HG03439 (cell line): Measurements from ENCODE around the gene MOCS3.
A peak's percentile ranks its signal among the peaks of the same experiment; 100 is the strongest.
"Not testable (repeated sequence)": the region's sequence is repeated elsewhere in the genome, so short reads cannot be mapped to it uniquely, and the experiment has no call there.

ENCODE experiments used
- ATAC-seq: cut with Tn5 transposase; IDR thresholded peaks from one replicate; pipeline ENCODE4 v1.9.1; 2021; ENCODE audit warnings: mild to moderate bottlenecking, moderate library complexity; ENCODE audit not compliant: unreplicated experiment

The MOCS3 gene

DNA sequence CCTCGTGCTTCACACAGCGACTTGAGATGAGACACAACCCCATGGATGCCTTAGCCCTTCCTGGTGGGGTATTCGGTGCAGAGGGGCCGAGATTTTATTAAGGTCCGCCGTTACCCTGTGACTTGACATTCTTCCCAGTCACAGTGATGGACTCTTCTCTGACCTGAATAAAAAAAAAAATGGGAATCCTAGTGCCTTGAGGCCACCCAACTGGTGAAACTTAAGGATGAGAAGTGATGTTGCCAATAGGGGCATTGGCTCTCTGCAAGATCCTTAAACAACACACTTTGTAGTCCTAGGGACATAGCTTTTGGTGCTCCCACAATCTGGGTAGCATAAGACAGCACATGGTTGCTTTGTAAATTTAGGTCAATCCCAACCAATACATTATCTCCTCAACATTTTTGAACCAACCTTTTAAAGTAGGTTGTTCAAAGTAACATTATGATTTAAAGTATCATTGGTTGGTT, 26.6 kb upstream of the MOCS3 start:
- ATAC-seq, result no peak

DNA sequence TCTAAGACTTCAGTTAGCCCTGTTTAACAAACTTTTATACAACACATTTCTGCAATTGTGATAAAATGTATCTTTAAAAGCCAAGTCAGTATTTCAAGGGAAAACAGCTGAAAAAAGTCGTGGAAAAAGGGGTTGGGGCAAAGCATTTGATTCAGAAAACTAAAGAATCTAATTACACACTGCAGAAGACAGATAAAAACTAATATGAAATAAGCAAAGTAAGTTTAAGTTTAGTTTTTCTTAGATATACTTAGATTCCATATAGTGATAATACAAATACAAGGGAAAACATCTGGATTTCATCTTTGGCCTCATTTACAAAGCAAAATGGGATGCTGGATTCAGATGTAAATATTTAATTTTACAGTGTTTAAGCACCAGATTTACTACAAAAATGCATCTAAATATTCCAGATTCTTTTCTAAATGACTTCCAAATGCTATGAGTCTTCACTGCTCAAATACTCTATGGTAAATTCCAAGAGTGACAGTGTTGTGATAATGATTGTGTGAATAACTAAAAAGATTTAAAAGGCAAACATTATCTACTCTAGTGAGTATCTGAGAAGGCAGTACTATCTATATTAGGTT, 25.8 kb upstream of the MOCS3 start:
- ATAC-seq, result no peak

DNA sequence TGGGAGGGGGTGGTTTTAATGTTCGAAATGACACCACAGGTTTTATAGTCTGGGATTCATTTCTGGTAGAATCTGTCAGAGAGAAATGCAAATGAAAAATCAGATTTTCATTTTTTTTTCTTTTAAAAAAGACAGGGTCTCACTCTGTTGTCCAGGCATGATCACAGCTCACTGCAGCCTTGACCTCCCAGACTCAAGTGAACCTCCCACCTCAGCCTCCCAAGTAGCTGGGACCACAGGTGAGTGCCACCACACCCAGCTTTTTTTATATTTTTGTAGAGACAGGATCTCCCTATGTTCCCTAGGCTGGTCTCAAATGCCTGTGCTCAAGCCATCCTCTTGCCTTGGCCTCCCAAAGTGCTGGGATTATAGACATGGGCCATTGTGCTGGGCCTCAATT, 25.0 kb upstream of the MOCS3 start:
- ATAC-seq, result no peak

DNA sequence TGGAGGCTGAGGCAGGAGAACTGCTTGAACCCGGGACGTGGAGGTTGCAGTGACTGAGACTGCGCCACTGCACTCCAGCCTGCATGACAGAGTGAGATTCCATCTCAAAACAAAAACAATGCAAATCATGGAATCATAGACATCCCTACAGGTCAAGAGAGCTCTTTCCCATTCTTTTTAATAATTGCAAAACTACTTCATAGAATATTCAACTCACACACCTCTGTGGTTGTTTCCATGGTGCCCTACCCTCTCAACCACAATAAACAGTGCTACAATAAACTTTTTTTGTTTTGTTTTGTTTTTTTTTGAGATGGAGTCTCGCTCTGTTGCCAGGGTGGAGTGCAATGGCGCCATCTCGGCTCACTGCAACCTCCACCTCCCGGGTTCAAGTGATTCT, 15.5 kb upstream of the MOCS3 start:
- ATAC-seq, result no peak

DNA sequence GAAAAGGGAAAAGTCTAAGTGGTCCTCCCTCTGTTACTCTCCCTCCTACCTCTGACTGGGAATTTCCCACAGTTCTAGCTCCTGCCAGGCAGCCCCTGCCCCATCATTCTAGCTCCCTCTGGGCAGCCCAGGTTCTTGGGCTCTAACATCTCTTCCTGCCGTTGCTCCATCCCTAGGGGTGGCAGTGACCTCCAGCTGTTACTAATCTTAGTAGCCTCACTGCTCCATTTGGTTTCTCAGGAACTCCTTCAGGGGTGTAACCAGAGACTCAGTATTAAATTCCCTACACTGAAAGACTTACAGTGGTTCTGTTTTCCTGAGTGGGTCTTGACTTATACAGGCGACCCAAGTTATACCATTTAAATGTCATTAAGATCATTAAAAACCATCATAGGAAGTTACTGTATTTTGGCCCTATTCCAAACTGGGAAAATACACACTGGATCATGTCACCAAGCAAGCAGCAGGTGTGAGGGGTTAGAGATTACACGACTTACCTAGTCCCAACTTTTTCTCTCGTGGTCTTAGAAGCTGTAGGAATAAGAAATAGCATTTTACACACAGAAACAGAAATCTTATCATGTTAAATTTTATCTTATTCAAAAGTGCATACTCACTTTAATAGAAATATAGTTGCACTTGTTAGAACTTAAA, 10.4 kb upstream of the MOCS3 start:
- no peak for ATAC-seq

DNA sequence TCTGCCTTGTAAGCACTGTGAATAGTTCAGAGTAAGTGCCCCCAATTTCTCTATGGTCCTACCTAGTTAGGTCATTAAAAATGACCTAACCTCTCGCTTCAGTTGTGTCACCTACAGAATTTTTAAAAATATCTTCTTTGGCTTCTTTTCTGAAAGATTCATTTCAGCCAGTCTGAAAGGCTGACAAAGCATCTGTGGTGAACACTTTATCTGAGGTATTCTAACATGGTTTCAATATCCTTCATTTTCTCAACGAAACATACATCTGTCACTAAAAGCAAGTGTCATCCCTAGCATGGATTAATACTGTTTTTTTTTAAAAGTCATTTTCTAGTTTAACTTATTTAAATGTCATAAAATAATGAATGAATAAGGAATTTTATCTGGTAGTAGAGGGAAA, 5.4 kb upstream of the MOCS3 start:
- ATAC-seq, result no peak

DNA sequence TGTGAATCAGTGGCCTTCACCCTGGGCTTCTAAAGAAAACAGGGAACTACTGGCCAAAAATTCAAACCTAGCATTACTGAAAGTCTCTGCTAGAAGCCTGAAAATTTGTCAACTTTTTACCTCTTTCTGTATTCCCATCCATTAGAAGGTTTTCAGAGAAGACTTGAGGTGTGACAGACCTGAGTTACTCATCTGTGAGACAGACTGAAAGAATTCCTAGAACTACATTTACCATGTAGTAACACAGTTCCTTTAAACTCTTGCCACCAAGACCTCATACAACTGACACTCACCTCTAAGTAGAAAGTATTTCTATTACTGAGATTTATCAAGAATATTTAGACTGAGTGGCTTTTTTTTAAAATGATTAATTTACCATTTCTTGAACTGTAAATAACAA, 4.8 kb upstream of the MOCS3 start:
- ATAC-seq, result no peak

DNA sequence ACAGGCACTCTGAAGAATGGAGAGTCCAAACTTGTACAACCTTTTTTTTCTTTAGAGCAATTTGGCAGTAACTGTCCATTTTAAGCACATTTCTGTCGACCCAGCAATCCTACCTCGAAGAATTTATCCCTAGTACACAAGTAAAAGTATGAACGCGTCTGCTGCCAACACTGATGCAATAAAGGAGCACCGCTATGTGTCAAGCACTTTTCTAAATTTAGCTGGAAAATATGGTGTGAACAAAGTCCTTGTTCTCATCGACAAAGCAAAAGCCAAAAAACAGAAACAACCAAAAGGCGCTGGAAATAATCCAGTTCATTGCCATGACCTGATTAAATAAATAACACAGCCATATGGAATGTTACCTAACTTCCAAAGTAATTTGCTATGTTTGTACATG, 1.3 kb upstream of the MOCS3 start:
- no peak for ATAC-seq

DNA sequence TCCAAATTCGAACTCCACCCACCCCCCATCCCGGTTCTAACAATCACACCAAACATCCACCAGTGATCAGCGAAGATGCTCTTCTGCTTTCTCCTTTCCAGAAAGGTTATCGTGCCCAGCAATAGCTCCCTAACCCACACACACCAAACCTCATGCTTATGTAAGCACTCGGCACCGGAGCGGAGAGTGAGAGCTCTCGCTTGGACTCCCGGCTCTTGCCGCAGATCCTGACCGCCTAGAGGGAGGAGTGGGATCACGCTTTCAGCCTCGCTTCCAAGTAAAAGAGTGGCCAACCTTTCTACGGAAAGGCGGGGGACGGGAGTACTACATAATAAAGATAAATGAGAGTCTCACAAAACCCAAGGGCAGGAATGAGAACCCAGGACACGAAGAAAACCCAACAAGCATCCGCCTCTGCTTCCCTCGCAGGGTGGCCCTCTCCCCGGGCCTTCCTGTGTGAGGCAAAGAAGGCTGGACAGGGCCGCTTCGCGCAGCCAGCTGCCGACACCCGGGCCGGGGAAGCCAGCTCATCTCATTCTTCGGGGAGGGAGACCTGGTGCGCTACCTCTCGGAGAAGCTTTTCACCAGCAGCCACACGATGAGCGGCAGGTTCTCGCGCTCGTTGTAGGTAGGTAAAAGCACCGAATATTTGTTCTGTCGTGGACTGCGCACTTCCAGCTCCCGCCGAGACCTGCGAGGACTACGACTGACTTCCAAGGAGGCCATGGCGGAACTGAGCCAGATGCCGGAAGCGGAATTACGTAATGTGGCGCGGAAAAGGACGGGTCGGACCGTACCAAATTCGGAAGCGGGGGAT, 612 bp upstream of the MOCS3 start, which contains the start of gene DPM1:
Gene DPM1 (minus strand): TSS at position 735 of the 817 bp plus-strand sequence. CDS start 9 bp downstream, at position 726.
- peak; percentile 81 for ATAC-seq

DNA sequence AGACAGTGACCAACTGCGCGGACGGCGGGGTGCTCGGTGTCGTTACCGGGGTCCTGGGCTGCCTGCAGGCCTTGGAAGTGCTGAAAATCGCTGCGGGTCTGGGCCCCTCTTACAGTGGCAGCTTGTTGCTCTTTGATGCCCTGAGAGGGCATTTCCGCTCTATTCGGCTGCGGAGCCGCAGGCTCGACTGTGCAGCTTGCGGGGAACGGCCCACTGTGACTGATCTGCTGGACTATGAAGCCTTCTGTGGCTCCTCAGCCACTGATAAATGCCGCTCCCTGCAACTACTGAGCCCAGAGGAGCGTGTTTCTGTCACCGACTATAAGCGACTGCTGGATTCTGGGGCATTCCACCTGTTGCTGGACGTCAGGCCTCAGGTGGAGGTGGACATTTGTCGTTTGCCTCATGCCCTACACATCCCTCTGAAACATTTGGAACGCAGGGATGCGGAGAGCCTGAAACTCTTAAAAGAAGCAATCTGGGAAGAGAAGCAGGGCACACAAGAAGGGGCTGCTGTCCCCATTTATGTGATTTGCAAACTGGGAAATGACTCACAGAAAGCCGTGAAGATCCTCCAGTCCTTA, 1.0 kb downstream of the MOCS3 start:
- no peak for ATAC-seq

DNA sequence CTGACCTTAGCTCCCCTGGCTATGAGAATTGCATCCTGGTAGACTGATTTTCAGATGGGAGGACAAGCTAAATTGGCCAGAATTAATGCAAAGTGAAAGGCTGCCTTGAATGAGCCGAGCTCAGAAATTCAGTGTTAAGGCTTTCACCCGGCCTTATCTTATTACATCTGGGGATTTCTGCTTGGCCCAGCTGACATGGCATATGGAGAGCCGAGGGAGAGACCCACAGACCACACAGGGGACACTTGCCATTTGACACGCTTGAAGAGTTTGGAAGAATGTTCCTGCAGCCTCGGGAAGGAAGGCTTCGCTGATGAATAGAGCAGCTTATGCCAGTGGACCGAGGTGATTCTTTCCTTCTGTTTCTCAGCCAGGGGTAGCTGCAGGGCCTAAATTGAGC, 9.0 kb downstream of the MOCS3 start:
- no peak for ATAC-seq

DNA sequence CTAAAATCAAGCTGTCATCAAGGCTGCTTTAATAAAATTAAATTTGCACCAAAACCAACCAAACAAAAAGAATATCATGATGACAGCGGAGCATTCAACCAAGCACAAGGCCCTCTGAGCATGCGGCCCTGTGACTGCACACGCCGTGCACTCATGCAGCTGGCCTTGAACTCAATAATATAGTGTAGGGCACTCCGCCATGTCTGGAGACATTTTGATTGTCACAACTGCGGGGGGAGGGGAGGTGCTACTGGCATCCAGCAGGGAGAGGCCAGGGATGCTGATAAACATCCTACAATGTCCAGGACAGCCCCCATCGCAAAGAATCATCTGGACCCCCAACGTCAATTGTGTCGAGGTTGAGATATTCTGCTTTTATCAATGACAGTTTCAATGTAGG, 9.7 kb downstream of the MOCS3 start:
- no peak for ATAC-seq

DNA sequence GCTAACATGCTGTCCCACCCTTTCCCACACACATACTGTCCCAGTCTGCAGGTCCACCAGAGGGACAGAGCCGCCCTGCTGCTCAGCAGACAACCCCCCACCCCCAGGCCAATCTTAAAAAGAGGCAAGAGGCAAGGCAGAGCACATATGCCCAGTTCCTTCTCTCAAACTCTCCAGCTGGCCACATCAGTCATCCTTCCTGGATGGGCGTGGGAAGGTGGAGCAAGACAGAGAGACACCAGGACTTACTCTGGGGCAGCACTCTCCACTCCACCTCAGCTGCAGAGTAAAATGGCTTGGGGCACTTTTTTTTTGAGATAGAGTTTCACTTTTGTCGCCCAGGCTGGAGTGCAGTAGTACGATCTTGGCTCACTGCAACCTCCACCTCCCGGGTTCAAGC, 10.8 kb downstream of the MOCS3 start:
- ATAC-seq, result no peak

DNA sequence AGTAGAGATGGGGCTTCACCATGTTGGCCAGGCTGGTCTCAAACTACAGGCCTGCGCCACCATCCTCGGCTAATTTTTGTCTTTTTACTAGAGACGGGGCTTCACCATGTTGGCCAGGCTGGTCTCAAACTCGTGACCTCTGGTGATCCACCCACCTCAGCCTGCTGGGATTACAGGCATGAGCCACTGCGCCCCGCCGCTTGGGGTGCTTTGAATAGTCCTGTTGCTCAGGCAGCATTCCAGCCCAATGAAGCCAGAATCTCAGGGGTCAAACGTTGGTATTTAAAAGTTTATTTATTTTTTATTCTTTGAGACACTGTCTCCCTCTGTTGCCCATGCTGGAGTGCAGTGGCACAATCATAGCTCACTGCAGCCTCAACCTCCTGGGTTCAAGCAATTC, 11.3 kb downstream of the MOCS3 start:
- ATAC-seq, result no peak

DNA sequence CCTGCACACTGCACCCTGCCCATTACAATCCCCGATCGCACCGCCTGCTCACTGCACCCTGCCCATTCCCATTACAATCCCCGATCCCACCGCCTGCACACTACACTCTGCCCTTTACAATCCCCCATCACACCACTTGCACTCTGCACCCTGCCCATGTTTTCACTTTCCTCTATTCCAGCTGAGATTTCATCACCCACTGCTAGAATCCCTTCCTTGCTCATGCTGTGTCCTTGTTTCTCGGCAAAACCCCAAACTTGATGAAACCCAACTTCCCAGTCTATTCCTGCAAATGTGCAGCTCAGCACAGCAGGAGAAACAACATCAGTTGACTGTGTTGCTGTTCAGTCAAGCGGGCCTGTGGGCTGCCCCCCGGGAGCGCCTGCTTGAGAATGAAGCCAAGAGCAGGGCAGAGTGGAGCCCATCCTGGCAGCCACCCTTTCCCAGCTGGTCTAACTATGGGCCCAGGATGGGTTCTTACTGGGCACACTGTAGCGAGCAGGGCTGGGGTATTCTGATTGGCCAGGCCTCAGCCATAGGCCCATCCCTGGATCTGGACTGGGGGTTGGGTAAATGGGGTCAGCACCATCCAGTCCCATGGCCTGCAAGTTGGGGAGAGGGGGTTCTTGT, 17.2 kb downstream of the MOCS3 start:
- no peak for ATAC-seq

DNA sequence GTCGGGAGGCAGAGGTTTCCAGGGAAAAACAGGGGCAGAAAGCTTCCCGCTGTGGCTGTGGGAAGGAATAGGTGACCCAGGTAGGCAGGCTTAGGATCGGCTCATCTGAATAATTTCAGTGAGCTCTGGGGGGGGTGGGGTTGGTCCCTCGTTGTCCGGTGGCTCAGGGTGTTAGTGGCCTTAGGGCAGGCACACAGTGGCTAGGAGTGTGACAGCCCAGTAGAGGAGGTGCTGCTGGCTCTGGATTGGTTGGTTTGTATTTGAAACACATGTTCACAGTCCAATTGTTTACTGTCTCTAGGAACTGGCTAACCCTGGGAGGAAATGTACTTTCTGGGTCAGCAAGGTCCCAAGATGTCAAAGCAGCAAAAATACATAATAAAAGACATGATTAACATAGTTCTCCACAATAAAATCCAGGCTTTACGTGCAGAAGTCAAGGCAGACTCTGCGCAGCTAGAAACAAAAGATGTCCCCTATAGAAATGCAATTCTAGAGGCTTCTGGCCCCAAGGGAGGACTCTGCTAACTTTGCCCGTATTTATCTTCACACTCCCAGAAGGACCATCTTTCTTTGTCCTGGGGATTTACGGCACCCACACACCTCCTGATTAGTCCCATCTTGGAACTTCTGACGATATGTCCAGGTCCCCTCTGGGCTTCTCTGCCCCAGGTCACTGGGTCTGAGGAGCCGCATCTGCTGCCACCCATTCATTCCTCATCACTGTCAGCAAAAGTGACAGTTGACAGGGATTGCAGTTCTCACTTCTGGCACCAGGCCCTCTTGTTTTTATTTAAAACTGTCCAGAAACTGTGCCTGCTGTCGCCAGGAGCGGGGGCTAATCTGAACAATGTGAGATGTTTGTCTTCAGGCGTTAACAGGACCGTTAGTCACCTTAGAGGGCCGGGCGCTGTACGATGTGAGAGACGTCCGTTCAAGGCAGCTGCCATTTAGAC, 18.7 kb downstream of the MOCS3 start:
- ATAC-seq, result no peak

DNA sequence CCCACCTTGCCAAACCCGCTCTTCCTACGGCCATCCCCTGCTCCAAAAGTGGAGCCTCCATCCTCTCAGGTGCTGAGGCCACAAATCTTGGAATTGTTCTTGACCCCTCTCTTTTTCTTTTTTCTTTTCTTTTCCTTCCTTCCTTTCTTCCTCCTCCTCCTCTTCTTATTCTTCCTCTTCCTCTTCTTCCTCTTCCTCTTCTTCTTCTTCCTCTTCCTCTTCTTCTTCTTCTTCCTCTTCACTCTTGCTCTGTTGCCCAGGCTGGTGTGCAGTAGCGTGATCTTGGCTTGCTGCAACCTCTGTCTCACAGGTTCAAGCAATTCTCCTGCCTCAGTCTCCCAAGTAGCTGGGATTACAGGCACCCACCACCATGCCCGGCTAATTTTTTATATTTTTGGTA, 19.9 kb downstream of the MOCS3 start:
- not testable (repeated sequence) for ATAC-seq

DNA sequence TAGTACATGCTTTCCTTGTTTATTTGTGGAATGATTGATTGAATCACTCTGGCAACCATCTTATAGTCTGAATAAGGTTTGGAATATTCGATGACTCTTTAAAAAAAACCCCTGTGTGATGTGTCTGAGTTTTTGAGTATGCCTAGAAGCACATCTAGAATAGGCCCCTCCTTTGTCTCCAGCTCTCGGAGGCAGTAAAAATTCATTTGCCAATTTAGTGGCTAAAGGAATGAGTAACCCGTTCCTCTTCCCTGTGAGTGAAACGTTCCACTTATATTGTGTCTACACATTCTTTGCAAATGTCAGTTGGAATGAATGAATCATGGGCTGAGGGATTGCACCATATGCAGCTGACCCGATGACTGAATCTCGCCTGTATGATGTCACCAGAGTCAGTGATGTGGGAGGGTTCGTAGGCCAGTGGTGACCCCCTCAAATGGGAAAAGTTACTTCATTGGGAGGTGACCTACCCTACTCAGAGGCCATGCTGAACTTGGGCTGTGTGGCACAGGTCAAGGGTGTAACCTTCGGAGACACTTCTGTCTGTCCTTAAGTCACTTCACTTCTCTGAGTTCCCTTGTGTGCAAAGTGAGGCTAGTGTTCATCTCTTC, 21.6 kb downstream of the MOCS3 start:
- no peak for ATAC-seq

DNA sequence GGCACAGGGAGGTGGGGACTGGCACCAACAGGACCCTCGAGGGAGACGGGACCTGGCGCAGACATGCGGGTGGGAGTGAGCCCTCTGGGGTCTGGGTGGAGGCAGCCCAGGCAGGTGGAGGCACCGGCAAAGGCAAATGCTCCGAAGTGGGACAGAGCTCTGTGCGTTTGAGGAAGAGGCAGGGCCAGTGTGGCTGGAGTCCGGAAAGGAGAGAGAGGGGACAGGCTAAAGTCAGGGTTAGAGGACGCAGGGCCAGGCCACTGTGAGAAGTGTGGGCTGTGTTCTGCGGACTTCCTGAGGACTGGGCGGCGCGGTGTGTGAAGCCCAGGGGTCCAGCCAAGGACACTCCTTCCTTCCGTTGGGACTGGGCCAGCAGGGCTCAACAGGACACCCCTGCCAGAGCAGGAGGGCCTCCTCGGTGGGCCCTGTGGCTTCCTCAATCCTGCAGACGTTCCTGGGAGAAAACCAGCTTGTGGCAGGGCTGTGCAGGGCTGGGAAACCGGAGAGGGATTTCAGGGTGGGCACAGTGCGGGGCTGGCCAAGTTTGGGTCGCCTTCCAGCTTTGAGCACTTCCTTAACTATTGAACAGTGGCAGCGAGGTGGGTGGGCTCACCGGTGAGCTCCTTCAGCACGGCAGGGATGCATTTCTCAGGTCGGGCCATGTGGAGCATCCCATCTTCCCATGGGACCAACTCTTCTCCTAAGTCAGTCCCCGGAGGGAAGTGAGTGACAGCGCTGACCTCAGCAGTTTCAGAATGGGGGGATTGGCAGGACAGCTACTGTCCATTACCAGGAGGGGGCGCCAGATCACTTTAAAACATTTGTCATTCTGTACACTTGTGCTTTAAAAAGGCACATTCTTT, 22.5 kb downstream of the MOCS3 start:
- ATAC-seq, result no peak
